Measurements from ENCODE around the gene KDM2A. TPM values are rescaled to one million over a fixed set of nuclear protein-coding genes. Genes with fewer than 3 reads are reported as not detected.

Gene KDM2A
- total and polyA plus RNA-seq, 2 donors (not counting 1 experiment from before 2014, with no cell fraction given): 132 to 229 TPM

DNA sequence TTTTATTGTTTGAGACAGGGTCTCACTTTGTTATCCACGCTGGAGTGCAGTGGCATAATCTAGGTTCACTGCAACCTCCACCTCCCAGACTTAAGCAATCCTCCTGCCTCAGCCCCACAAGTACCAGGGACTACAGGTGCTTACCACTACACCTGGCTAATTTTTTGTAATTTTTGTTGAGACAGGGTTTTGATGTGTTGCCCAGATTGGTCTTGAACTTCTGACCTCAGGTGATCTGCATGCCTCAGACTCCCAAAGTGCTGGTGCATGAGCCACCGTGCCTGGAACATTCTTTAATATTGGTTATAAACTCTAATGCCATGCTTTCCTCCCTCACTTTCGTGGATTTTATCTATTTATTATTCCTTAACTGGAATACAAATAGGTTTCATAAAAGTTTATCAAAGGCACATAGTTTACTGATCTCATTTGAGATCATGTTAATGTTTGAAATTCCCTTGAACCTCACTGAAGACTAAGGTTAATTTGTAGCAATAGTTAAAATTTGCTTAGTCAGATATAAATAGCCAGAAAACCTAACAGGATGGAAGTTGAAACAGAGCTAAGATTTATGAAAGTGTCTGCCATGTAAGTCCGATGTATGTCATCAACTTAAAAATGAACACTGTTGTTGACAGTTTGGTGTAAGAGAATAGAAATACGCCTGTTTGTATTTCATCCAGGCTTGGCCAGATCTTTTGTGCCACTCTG lies 27.6 kb downstream of the KDM2A start:
- TF ChIP-seq EZH2 (IDR thresholded peaks at IDR 0.05; ENCODE audit: borderline replicate concordance, insufficient read depth, low read depth, low read length, poor library complexity, severe bottlenecking) (no peak), CTCF (IDR thresholded peaks at IDR 0.05) (no peak)
- no peaks in the 10 kb centered on the region for H3K9me3 ChIP-seq (ENCODE audit: control extremely low read depth in 1 of 3, control insufficient read depth in 2 of 3, insufficient read depth in 1 of 3, low read length in 2 of 3)
- H3K4me3 ChIP-seq (ENCODE audit: control extremely low read depth in 1 of 5, extremely low read depth in 1 of 5, insufficient read depth in 1 of 5, low read depth in 2 of 5, low read length in 4 of 5): no peak overlapping the region
- Mint-ChIP-seq H3K27ac (no peak overlapping the region), H3K4me3 (no peak overlapping the region), H3K4me1 (peaks cover 6% of the 10 kb centered on the region), H3K9me3 (ENCODE audit: insufficient read depth) (no peaks in the 10 kb centered on the region), H3K27me3 (no peaks in the 10 kb centered on the region)
- peaks cover 33% of the 10 kb centered on the region for H4K20me1 ChIP-seq (ENCODE audit: control insufficient read depth, insufficient read depth, low read length, poor library complexity, severe bottlenecking)
- no peak for DNase-seq
- ATAC-seq (ENCODE audit: low read depth): no peak
- H3K79me2 ChIP-seq (ENCODE audit: control insufficient read depth, insufficient read depth, low read length): peaks cover 90% of the 10 kb centered on the region
- H3K27me3 ChIP-seq (replicated peaks in 1 of 4; ENCODE audit: control extremely low read depth in 1 of 4, control insufficient read depth in 3 of 4, insufficient read depth in 4 of 4, low read length in 3 of 4): no peaks in the 10 kb centered on the region
- no peaks in the 10 kb centered on the region for H3K4me1 ChIP-seq (ENCODE audit: control insufficient read depth in 2 of 2, insufficient read depth in 2 of 2, low read length in 2 of 2)
- H3K36me3 ChIP-seq (replicated peaks in 1 of 2; ENCODE audit: control extremely low read depth in 1 of 2, control insufficient read depth in 1 of 2, extremely low read depth in 1 of 2, insufficient read depth in 2 of 2, low read length in 1 of 2): peaks cover 15 to 47% of the 10 kb centered on the region in 2 experiments
- WGBS (ENCODE audit: insufficient coverage): 85% methylated on average over 3 of the region's 5 CpGs
- intact Hi-C loops (cut with micrococcal nuclease): no loop called here
- no peak overlapping the region for H3K9ac ChIP-seq (ENCODE audit: low read length)
- no peak overlapping the region for H3K27ac ChIP-seq (ENCODE audit: low read length in 2 of 2)
- H2AFZ ChIP-seq (ENCODE audit: insufficient read depth, low read depth, low read length, poor library complexity, severe bottlenecking): no peak overlapping the region
- H3K4me2 ChIP-seq (replicated peaks; ENCODE audit: low read depth, low read length, poor library complexity, severe bottlenecking): no peak overlapping the region
- ChIA-PET POLR2A (interaction anchor here (0.7 kb wide), 1 partner anchor 131 kb away, joined by 3 read pairs; no protein-coding TSS in a partner anchor), CTCF (no interaction called here)

DNA sequence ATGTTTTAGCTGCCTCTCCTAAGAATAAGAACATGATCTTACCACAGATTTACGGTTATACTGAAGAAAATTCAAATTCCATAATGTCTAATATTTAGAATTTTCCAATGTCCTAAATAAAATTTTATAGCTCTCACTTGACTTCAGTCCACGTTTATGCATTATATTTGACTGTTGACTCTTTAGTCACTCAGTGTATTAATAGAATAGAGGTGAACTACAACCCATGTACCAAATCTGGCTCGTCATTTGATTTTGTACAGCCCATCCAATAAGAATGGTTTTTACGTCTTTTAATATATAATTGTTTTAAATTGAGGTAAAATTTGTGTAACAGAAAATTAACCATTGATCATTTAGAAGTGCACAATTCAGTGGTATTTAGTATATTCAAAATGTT lies 34.9 kb downstream of the KDM2A start:
- Histone ChIP-seq H3K36me3 (replicated peaks in 1 of 2; ENCODE audit: control extremely low read depth in 1 of 2, control insufficient read depth in 1 of 2, extremely low read depth in 1 of 2, insufficient read depth in 2 of 2, low read length in 1 of 2) (peaks cover 2 to 24% of the 10 kb centered on the region in 2 experiments), H3K4me1 (ENCODE audit: control insufficient read depth in 2 of 2, insufficient read depth in 2 of 2, low read length in 2 of 2) (no peaks in the 10 kb centered on the region), H3K9me3 (ENCODE audit: control extremely low read depth in 1 of 3, control insufficient read depth in 2 of 3, insufficient read depth in 1 of 3, low read length in 2 of 3) (no peaks in the 10 kb centered on the region), H4K20me1 (ENCODE audit: control insufficient read depth, insufficient read depth, low read length, poor library complexity, severe bottlenecking) (peaks cover 39% of the 10 kb centered on the region), H3K9ac (ENCODE audit: low read length) (no peak overlapping the region), H3K27ac (ENCODE audit: low read length in 2 of 2) (no peak overlapping the region), H3K4me2 (replicated peaks; ENCODE audit: low read depth, low read length, poor library complexity, severe bottlenecking) (no peak overlapping the region), H3K79me2 (ENCODE audit: control insufficient read depth, insufficient read depth, low read length) (peaks cover 90% of the 10 kb centered on the region), H3K27me3 (replicated peaks in 1 of 4; ENCODE audit: control extremely low read depth in 1 of 4, control insufficient read depth in 3 of 4, insufficient read depth in 4 of 4, low read length in 3 of 4) (no peaks in the 10 kb centered on the region), H2AFZ (ENCODE audit: insufficient read depth, low read depth, low read length, poor library complexity, severe bottlenecking) (no peak overlapping the region), H3K4me3 (ENCODE audit: control extremely low read depth in 1 of 5, extremely low read depth in 1 of 5, insufficient read depth in 1 of 5, low read depth in 2 of 5, low read length in 4 of 5) (no peak overlapping the region)
- no peak overlapping the region for H3K27ac Mint-ChIP-seq
- H3K4me1 Mint-ChIP-seq: peaks cover 8% of the 10 kb centered on the region
- ChIA-PET POLR2A (interaction anchor here (0.7 kb wide), 1 partner anchor 1084 kb away, joined by 4 read pairs; no protein-coding TSS in a partner anchor), CTCF (interaction anchor here (1.6 kb wide), 1 partner anchor 73 kb away, joined by 3 read pairs; no protein-coding TSS in a partner anchor)
- WGBS (ENCODE audit: insufficient coverage): no CpG with 5 or more reads among the region's 4 CpGs
- DNase-seq (no peak), ATAC-seq (ENCODE audit: low read depth) (no peak)
- no peaks in the 10 kb centered on the region for H3K9me3 Mint-ChIP-seq (ENCODE audit: insufficient read depth)
- TF ChIP-seq EZH2 (IDR thresholded peaks at IDR 0.05; ENCODE audit: borderline replicate concordance, insufficient read depth, low read depth, low read length, poor library complexity, severe bottlenecking) (no peak), CTCF (IDR thresholded peaks at IDR 0.05) (no peak)
- H3K27me3 Mint-ChIP-seq: no peaks in the 10 kb centered on the region
- intact Hi-C loops (cut with micrococcal nuclease): no loop called here
- no peak overlapping the region for H3K4me3 Mint-ChIP-seq

All from B cell (primary cell).